Measurements from ENCODE around the gene CCDC127. TPM values are rescaled to one million over a fixed set of nuclear protein-coding genes. Genes with fewer than 3 reads are reported as not detected.

Gene CCDC127
- total RNA-seq, 4 donors from 2014 or later, result 1.2 to 4.9 (median 4.8) TPM

DNA sequence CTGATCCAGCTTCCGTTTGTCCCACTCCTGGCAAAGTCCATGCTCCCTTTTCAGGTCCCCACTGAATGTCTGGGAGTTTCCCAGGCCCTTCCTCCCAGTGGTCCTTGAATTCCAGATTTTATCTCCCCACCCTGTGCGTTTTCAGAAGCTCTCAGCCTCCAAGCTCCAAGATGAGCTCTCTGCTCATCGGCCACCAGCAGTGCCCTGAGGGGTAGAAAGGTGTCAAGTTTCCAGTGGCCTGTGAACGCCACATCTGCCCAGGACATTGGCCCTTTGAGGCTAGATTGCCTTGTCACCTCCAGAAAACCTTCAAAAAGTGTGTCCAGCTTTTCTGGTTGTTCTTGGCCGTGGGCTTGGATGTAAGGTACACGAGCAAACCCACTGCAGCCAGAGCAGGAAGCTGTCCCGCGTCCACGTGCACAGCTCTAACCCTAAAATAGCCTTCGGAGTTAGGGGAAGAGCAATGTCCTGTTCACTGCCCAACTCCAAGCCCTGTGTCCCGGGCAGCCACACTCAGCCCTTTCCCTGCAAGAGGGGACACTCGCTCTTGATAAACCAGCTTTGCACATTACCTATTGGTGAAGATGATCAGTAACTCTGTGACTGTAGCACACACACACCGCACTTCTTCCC lies 37.6 kb downstream of the CCDC127 start:
- Histone ChIP-seq H3K4me3 (no peak overlapping the region), H3K9me3 (no peaks in the 10 kb centered on the region), H3K36me3 (no peaks in the 10 kb centered on the region), H3K27ac (no peak overlapping the region), H3K4me1 (no peaks in the 10 kb centered on the region), H3K27me3 (no peaks in the 10 kb centered on the region)
- in situ Hi-C loops (cut with MboI; ENCODE audit: low pct_ligation_motif_present in 1 of 4, low pct_unique_long_range_greater_than_20kb in 1 of 4, low sequenced_read_pairs in 3 of 4), result no loop called here
- no peak for DNase-seq
- WGBS, 2 donors (ENCODE audit: low coverage in 1 of 2), result 85 to 100% methylated on average over 3 to 13 of the region's 13 CpGs
- intact Hi-C loops (cut with DNase I; ENCODE audit: low total_unique reads), result no loop called here
- no peak for TF ChIP-seq CTCF (IDR thresholded peaks at IDR 0.05)
- no peak for TF ChIP-seq POLR2AphosphoS5 (IDR thresholded peaks at IDR 0.05)
- no peak for TF ChIP-seq POLR2A (IDR thresholded peaks at IDR 0.05)
- no peak for TF ChIP-seq EP300 (IDR thresholded peaks at IDR 0.05; ENCODE audit: low read depth)

DNA sequence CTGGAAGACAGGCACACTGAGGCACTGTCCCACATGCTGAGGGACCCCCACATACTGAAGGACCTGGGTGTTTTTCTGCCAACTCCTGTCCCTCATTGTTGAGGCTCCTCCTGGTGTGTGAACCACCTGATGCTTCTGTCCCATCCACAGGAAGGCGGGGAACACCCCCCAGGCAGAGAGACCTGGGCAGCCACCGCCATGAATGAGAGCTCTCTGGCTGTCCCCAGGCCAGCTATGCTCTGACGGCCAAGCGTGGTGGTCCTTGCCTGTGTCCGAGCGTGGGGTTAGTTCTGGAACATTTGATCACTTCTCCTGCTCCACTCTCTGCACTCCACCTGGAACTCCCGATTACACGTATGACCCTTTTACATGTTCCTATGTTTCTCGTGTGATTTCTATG lies 38.6 kb downstream of the CCDC127 start:
- intact Hi-C loops (cut with DNase I; ENCODE audit: low total_unique reads), result no loop called here
- no peak for DNase-seq

GRCh38 chr5:178110-178509 lies 39.8 kb downstream of the CCDC127 start:
- intact Hi-C loops (cut with DNase I; ENCODE audit: low total_unique reads), result no loop called here
- TF ChIP-seq CTCF (IDR thresholded peaks at IDR 0.05) (no peak), POLR2AphosphoS5 (IDR thresholded peaks at IDR 0.05) (no peak), EP300 (IDR thresholded peaks at IDR 0.05; ENCODE audit: low read depth) (no peak), POLR2A (IDR thresholded peaks at IDR 0.05) (no peak)
- Histone ChIP-seq H3K27me3 (no peaks in the 10 kb centered on the region), H3K36me3 (no peaks in the 10 kb centered on the region), H3K27ac (no peak overlapping the region), H3K4me1 (no peaks in the 10 kb centered on the region), H3K9me3 (no peaks in the 10 kb centered on the region), H3K4me3 (no peak overlapping the region)
- in situ Hi-C loops (cut with MboI; ENCODE audit: low pct_ligation_motif_present in 1 of 4, low pct_unique_long_range_greater_than_20kb in 1 of 4, low sequenced_read_pairs in 3 of 4), result no loop called here
- WGBS, 2 donors (ENCODE audit: low coverage in 1 of 2), result 56 to 61% methylated on average over 2 to 5 of the region's 5 CpGs
- no peak for DNase-seq

More for the DNA sequence above, 38.6 kb downstream of the CCDC127 start:
- TF ChIP-seq CTCF (IDR thresholded peaks at IDR 0.05) (no peak), POLR2AphosphoS5 (IDR thresholded peaks at IDR 0.05) (no peak), POLR2A (IDR thresholded peaks at IDR 0.05) (no peak), EP300 (IDR thresholded peaks at IDR 0.05; ENCODE audit: low read depth) (no peak)
- H3K27me3 ChIP-seq, result no peaks in the 10 kb centered on the region
- WGBS, 2 donors (ENCODE audit: low coverage in 1 of 2), result 83 to 90% methylated on average over 4 to 9 of the region's 9 CpGs
- no peak overlapping the region for H3K4me3 ChIP-seq
- no peak overlapping the region for H3K27ac ChIP-seq
- no peaks in the 10 kb centered on the region for H3K4me1 ChIP-seq
- no peaks in the 10 kb centered on the region for H3K36me3 ChIP-seq
- H3K9me3 ChIP-seq, result no peaks in the 10 kb centered on the region
- in situ Hi-C loops (cut with MboI; ENCODE audit: low pct_ligation_motif_present in 1 of 4, low pct_unique_long_range_greater_than_20kb in 1 of 4, low sequenced_read_pairs in 3 of 4), result no loop called here

- no peaks in the 10 kb centered on the region for H3K4me1 ChIP-seq
- no peaks in the 10 kb centered on the region for H3K36me3 ChIP-seq
- no peak overlapping the region for H3K4me3 ChIP-seq
- TF ChIP-seq EP300 (IDR thresholded peaks at IDR 0.05; ENCODE audit: low read depth) (no peak), POLR2A (IDR thresholded peaks at IDR 0.05) (no peak), POLR2AphosphoS5 (IDR thresholded peaks at IDR 0.05) (no peak), CTCF (IDR thresholded peaks at IDR 0.05) (no peak)
- no peak for DNase-seq
- no peaks in the 10 kb centered on the region for H3K27me3 ChIP-seq
- in situ Hi-C loops (cut with MboI; ENCODE audit: low pct_ligation_motif_present in 1 of 4, low pct_unique_long_range_greater_than_20kb in 1 of 4, low sequenced_read_pairs in 3 of 4) (no loop called here), intact Hi-C loops (cut with DNase I; ENCODE audit: low total_unique reads) (no loop called here)
- H3K9me3 ChIP-seq, result no peaks in the 10 kb centered on the region
- no peak overlapping the region for H3K27ac ChIP-seq
- WGBS, 2 donors (ENCODE audit: low coverage in 1 of 2), result 71% methylated on average over 10 of the region's 11 CpGs; no CpG with 5 or more reads in 1 of the 2 donors
These were observed 41.6 kb downstream of the CCDC127 start for GRCh38 chr5:176296-176823.
